Posterior vena cava (tissue), 2 donors: ENCODE measurements around the gene SNAPC2. TPM values are rescaled to one million over a fixed set of nuclear protein-coding genes. Genes with fewer than 3 reads are reported as not detected.

Experiments used
- total RNA-seq, 2 donors: library from RNA; stranded (reverse); fragmentation: NEBNext Ultra II Directional; extraction: Animal tissue kit (Norgen Biotek cat#: 25700); gene quantifications; one replicate each; pipeline ENCODE4 v1.2.1, GENCODE V29; 2021
- donor health status: DM: yes; HTN: yes; CAD: no.
- donor health status: DM: yes; HTN: yes; CAD: no.

Gene SNAPC2
- total RNA-seq, 2 donors from 2014 or later: 25.4 to 28.7 TPM

Other genes with a start within 250 kb of the SNAPC2 start
- gene MCEMP1, start 243.2 kb upstream of the SNAPC2 start, total RNA-seq: 1 to 10 TPM; 2.2 to 3.0 TPM
- gene TRAPPC5, start 239.5 kb upstream of the SNAPC2 start, total RNA-seq: 10 to 100 TPM; 71.9 to 83.5 TPM
- gene FCER2, start 218.2 kb upstream of the SNAPC2 start, total RNA-seq: under 1 TPM; 0.23 to 0.71 TPM
- 1 to 10 TPM; 2.2 to 6.6 TPM for gene CLEC4G, start 188.2 kb upstream of the SNAPC2 start, total RNA-seq
- gene CD209, start 172.8 kb upstream of the SNAPC2 start, total RNA-seq: 10 to 100 TPM; 13.4 to 23.0 TPM
- gene CLEC4M, start 157.1 kb upstream of the SNAPC2 start, total RNA-seq: under 1 TPM in 1 of 2 donors, not detected in 1; 0.38 TPM
- 10 to 100 TPM; 14.9 to 16.0 TPM for gene EVI5L, start 90.1 kb upstream of the SNAPC2 start, total RNA-seq
- under 1 TPM; 0.09 to 0.14 TPM for gene PRR36, start 45.9 kb upstream of the SNAPC2 start, total RNA-seq
- gene LRRC8E, start 31.8 kb upstream of the SNAPC2 start, total RNA-seq: not detected
- gene MAP2K7, start 16.5 kb upstream of the SNAPC2 start, total RNA-seq: 10 to 100 TPM; 22.2 to 26.6 TPM
- 1 to 10 TPM; 1.5 to 4.4 TPM for gene TGFBR3L, start 5.5 kb upstream of the SNAPC2 start, total RNA-seq
- gene CTXN1, start 5.8 kb downstream of the SNAPC2 start, total RNA-seq: 10 to 100 TPM in 1 of 2 donors, 1 to 10 TPM in 1; 5.9 to 11.7 TPM
- gene TIMM44, start 23.3 kb downstream of the SNAPC2 start, total RNA-seq: 10 to 100 TPM; 37.2 to 47.8 TPM
- 10 to 100 TPM; 49.9 to 50.7 TPM for gene ELAVL1, start 85.3 kb downstream of the SNAPC2 start, total RNA-seq
- gene CCL25, start 132.4 kb downstream of the SNAPC2 start, total RNA-seq: not detected
- not detected for gene FBN3, start 229.3 kb downstream of the SNAPC2 start, total RNA-seq